Vagina (tissue), 2 donors: ENCODE results near the gene TMEM178B. TPM values are rescaled to one million over a fixed set of nuclear protein-coding genes. Genes with fewer than 3 reads are reported as not detected.

Source experiments
- DNase-seq, 2 donors: peaks; one replicate each; pipeline ENCODE4 v3.0.0-alpha.2; 2017; ENCODE audit errors: extremely low spot score in 2 of 2
- H3K27ac ChIP-seq: fragments of 200-600 bp; sonication (generic); one replicate; pipeline ENCODE4 v1.5.1; 2019
- H3K27me3 ChIP-seq: fragments of 200-600 bp; sonication (generic); one replicate; pipeline ENCODE4 v1.5.1; 2019
- H3K36me3 ChIP-seq, 2 donors: fragments of 200-600 bp; sonication (generic); one replicate each; pipeline ENCODE4 v1.5.1; 2017 to 2019
- H3K4me1 ChIP-seq: fragments of 200-600 bp; sonication (generic); one replicate; pipeline ENCODE4 v1.5.1; 2019
- H3K4me3 ChIP-seq, 2 donors: fragments of 200-600 bp; sonication (generic); 1 replicate in 1 of 2; 2 replicates in 1 of 2; pipeline ENCODE4 v1.5.1; 2016 to 2019
- H3K9me3 ChIP-seq: fragments of 200-600 bp; sonication (generic); one replicate; pipeline ENCODE4 v1.5.1; 2019
- CTCF ChIP-seq, 3 experiments: fragments of 450-650 bp in 2 of 3; fragments of 200-600 bp in 1 of 3; sonication (generic) in 1 of 3; IDR thresholded peaks; one replicate each; pipeline ENCODE4 v1.5.1; 2017 to 2019; ENCODE audit warnings: antibody characterized with exemption in 3 of 3, mild to moderate bottlenecking in 2 of 3, moderate library complexity in 2 of 3
- POLR2A ChIP-seq, 2 donors: fragments of 450-650 bp; IDR thresholded peaks; one replicate each; pipeline ENCODE4 v1.6.1; 2017; ENCODE audit warnings: antibody characterized with exemption in 2 of 2, mild to moderate bottlenecking in 2 of 2, moderate library complexity in 2 of 2
- POLR2AphosphoS5 ChIP-seq, 2 donors: sonication (generic); formaldehyde crosslinking; IDR thresholded peaks; one replicate each; pipeline ENCODE4 v1.9.0; 2017; ENCODE audit warnings: antibody characterized with exemption in 2 of 2, mild to moderate bottlenecking in 2 of 2, low read depth in 1 of 2; ENCODE audit not compliant: insufficient read depth in 1 of 2
- intact Hi-C: fragments of 100-400 bp; cut with DNase I; formaldehyde crosslinking; loops from one replicate; pipeline ENCODE4 v1.15.1; 2023
- total RNA-seq: library from RNA; depleted of rRNA; stranded (reverse); fragments of >200 nt; gene quantifications from one replicate; pipeline ENCODE4 v1.2.3, GENCODE V29; 2016

Gene TMEM178B
- total RNA-seq, 1 donor from 2014 or later = 1.2 TPM

- TF ChIP-seq POLR2A (IDR thresholded peaks at IDR 0.05) = no peak
- no peak for TF ChIP-seq POLR2AphosphoS5 (IDR thresholded peaks at IDR 0.05; ENCODE audit: insufficient read depth in 1 of 2, low read depth in 1 of 2)
- no peak for TF ChIP-seq CTCF (IDR thresholded peaks at IDR 0.05)
- H3K4me1 ChIP-seq = peaks cover 8% of the 10 kb centered on the region
- H3K4me3 ChIP-seq = peak overlapping the region in 1 of 2 donors; percentile 12
- H3K27ac ChIP-seq = no peak overlapping the region
- H3K36me3 ChIP-seq = no peaks in the 10 kb centered on the region
- intact Hi-C loops = no loop called here
- H3K27me3 ChIP-seq = no peaks in the 10 kb centered on the region
- no peaks in the 10 kb centered on the region for H3K9me3 ChIP-seq
- DNase-seq = no peak
Observed at GRCh38 chr7:141511316-141511675, 437.4 kb downstream of the TMEM178B start.

DNA sequence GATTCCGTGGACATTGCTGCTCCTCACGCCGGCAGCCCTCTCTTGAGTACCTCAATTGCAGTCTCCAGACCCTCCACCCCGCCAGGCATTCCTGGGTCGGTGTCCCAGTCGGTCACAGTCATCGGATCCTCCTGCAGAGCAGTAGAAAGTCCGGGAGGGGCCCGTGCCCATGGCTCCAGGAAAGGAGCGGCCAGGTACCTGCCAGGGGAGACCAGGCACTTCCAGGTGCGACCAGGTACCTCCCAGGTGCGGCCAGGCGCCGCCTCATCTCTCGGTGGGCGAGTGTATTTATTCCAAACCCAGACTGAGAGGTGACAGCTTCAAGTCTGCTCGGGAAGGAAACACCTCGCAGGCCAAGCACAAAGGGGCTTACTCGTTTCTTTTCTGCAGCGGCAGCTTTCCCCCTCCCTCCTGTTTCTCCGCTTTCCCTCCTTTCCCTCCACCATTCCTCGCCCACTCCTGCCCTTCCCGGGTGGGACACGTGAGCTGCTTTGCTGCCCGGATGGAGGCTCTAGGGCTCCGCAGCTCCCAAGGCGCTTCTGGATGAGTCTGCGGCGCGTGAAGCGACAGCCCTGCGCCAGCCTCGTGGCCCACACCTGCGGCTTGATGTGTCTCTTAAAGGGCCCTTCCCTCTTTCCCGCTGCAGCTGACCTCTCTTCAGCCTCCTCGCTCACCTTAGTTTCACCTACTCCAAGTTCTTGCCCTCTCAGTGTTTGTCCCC, 438.0 kb downstream of the TMEM178B start:
- H3K4me3 ChIP-seq = peak overlapping the region in 1 of 2 donors; percentile 12
- no peaks in the 10 kb centered on the region for H3K27me3 ChIP-seq
- no peaks in the 10 kb centered on the region for H3K36me3 ChIP-seq
- TF ChIP-seq POLR2AphosphoS5 (IDR thresholded peaks at IDR 0.05; ENCODE audit: insufficient read depth in 1 of 2, low read depth in 1 of 2) (no peak), CTCF (IDR thresholded peaks at IDR 0.05) (no peak)
- no peak for DNase-seq
- peaks cover 8% of the 10 kb centered on the region for H3K4me1 ChIP-seq
- no peaks in the 10 kb centered on the region for H3K9me3 ChIP-seq
- intact Hi-C loops = no loop called here
- no peak overlapping the region for H3K27ac ChIP-seq

GRCh38 chr7:141512597-141512996, 438.7 kb downstream of the TMEM178B start:
- Histone ChIP-seq H3K4me1 (peaks cover 8% of the 10 kb centered on the region), H3K9me3 (no peaks in the 10 kb centered on the region), H3K27me3 (no peaks in the 10 kb centered on the region), H3K36me3 (no peaks in the 10 kb centered on the region), H3K27ac (no peak overlapping the region), H3K4me3 (no peak overlapping the region)
- intact Hi-C loops = no loop called here
- DNase-seq = no peak
- no peak for TF ChIP-seq POLR2AphosphoS5 (IDR thresholded peaks at IDR 0.05; ENCODE audit: insufficient read depth in 1 of 2, low read depth in 1 of 2)
- TF ChIP-seq CTCF (IDR thresholded peaks at IDR 0.05) = no peak
- TF ChIP-seq POLR2A (IDR thresholded peaks at IDR 0.05) = no peak

GRCh38 chr7:141513720-141514119, 439.9 kb downstream of the TMEM178B start:
- Histone ChIP-seq H3K36me3 (no peaks in the 10 kb centered on the region), H3K4me1 (peaks cover 8% of the 10 kb centered on the region), H3K27ac (no peak overlapping the region), H3K27me3 (no peaks in the 10 kb centered on the region), H3K4me3 (no peak overlapping the region), H3K9me3 (no peaks in the 10 kb centered on the region)
- intact Hi-C loops = no loop called here
- no peak for DNase-seq
- TF ChIP-seq CTCF (IDR thresholded peaks at IDR 0.05) (no peak), POLR2A (IDR thresholded peaks at IDR 0.05) (no peak)

DNA sequence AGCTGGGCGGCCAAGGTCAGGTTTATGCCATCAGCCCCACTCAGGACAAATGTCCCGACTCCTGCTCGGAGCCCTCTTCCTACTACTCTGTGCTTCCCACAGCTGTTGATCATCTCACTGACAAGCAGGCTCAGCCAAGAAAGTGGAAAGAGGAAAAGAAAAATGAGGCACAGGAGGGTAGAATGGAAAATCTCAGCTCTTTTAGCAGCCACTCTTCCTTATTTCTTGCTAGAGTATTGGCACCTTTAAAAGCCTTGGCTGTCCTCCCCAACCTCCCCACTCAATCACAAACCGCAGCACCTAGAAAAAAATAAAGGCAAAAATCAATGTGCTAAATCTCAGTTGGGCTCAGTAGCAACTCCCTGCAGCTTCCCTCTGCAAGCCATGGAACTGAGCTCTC, 442.1 kb downstream of the TMEM178B start:
- Histone ChIP-seq H3K27me3 (no peaks in the 10 kb centered on the region), H3K36me3 (no peaks in the 10 kb centered on the region), H3K27ac (no peak overlapping the region), H3K4me3 (no peak overlapping the region), H3K9me3 (no peaks in the 10 kb centered on the region), H3K4me1 (peaks cover 8% of the 10 kb centered on the region)
- intact Hi-C loops = no loop called here
- peak in 1 of 2 donors; percentile 49 for DNase-seq
- TF ChIP-seq POLR2AphosphoS5 (IDR thresholded peaks at IDR 0.05; ENCODE audit: insufficient read depth in 1 of 2, low read depth in 1 of 2) = no peak
- no peak for TF ChIP-seq CTCF (IDR thresholded peaks at IDR 0.05)
- TF ChIP-seq POLR2A (IDR thresholded peaks at IDR 0.05) = no peak
